ENCODE measurements around the gene EFNA4.
A peak's percentile ranks its signal among the peaks of the same experiment; 100 is the strongest.

The EFNA4 gene

DNA sequence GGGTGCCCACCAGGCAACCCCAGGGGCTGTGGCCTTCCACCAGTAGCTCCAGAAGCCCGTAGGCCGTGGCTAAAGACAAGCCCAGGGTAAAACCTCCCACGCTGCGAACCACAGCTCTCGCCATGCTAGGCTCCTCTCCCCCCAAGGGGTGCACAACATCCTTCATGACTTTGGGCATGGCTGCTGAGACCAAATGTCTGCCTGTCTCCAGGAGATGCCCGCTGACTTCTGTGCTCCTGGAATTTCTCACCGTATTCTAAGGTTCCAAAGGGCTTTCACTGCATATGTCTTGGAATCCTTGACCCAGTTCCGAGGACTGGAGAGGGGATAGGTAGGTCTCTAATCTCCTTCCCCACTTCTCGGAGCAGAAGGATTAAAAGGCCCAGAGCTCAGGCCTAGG lies 30.0 kb upstream of the EFNA4 start, which contains the start of the genes DCST1 and DCST2:
Gene DCST1, plus strand, starts transcription at position 301 of the 400 bp plus-strand sequence. CDS start 213 bp downstream, outside the sequence.
Gene DCST2, minus strand, starts transcription at position 258 of the 400 bp plus-strand sequence. Its CDS starts 80 bp downstream, at position 178.
- no peak for DNase-seq (ENCODE audit: low read depth)

DNA sequence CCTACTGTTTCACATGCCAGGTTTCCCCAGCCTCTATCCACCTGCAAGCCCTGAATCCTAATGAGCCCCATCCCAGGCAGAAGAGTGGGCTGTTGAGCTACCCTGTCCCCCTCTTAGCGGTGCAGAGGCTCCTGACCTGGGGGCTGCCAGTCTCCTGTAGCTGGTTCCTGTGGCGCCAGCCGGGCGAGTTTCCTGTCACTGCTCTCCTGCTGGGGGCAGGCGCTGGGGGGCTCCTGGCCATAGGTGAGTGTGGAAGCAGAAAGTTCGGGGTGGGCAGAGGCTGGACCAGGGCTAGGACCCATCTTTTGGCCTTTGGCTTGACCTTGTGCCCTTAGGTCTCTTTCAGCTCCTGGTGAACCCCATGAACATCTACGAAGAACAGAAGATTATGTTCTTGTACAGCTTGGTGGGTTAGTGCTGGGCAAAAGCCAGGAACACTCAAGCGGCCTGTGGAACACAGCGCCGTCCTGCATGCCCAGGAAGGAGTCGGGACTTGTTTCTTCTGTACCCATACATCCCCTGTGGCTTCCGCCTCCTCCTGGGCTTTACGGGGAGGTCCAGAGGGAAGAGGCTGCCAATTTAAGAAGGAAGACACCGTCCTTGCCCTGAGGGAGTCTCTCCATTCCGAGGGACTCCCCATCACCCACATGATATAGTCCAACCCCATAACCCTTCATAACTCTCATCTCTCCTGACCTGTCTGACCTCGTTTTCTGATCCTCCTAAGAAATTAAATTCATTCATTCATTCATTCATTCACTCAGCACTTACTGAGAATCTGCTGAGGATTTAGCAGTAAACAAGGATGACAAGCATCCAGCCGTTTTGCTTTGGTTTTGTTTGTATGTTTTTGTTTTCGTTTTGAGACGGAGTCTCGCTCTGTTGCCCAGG lies 29.0 kb upstream of the EFNA4 start:
- DNase-seq (ENCODE audit: low read depth) = no peak

DNA sequence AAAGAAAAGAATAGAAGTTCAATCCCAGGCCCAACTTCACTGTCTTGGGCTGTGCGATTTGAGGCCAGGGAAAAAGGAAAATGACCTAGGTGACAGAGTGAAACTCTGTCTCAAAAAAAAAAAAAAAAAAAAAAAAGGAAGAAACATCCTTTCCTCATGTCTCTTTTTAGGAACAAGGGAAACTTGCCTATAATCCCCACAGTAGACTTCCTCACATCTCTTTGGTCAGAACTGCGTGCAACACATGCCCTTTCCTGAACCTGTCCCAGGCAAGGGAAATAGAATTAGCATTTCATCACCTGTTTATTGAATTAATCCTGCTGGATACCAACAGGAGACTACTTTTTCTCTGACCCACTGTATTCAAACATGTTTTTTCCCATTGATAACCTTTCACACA lies 27.6 kb upstream of the EFNA4 start:
- DNase-seq (ENCODE audit: low read depth) = no peak

DNA sequence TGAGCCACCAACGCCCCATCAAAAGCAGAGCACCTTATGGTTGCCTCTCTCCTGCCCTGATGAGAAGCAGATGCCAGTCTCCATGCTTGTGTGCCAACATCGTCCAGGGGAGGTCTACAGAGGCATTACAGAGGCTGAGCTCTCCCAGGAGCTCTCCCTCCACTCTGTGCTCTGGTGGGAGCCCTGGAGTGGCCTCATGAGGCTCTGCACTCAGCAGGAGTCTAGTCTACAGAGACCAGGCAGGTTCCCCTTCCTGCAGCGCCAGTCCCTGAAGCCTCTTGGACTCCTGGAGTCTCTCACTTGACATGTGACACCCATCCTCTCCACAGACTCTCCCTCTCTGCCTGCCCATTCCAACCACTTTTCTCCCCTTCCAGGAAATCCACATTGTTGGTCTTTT lies 26.5 kb upstream of the EFNA4 start:
- no peak for DNase-seq (ENCODE audit: low read depth)

DNA sequence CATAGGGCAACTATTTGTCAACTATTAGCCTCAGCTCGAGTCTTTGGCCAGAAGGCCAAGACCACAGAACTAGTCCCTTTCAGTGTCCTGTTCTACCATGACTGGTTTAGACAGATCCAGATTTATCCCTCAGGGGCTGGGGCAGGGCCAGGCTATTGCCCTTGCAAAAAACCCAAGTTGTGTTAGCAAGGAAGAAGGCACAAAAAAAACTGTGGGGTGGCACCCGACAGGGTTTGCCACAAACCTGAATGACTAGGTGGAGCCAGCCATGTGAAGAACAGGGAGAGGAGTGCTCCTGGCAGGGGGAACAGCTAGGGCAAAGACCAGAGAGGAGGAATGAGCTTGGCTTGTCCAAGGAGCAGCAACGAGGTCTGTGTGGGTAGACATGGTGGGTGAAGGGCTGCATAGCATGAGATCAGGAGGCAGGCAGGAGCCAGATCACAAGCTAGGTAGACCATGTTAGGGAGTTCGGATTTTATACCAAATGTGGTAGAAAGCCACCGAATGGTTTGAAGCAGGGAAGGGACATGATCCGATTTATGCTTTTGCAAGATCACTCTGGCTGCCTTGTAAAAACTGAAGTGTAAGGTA lies 25.6 kb upstream of the EFNA4 start:
- no peak for DNase-seq (ENCODE audit: low read depth)

DNA sequence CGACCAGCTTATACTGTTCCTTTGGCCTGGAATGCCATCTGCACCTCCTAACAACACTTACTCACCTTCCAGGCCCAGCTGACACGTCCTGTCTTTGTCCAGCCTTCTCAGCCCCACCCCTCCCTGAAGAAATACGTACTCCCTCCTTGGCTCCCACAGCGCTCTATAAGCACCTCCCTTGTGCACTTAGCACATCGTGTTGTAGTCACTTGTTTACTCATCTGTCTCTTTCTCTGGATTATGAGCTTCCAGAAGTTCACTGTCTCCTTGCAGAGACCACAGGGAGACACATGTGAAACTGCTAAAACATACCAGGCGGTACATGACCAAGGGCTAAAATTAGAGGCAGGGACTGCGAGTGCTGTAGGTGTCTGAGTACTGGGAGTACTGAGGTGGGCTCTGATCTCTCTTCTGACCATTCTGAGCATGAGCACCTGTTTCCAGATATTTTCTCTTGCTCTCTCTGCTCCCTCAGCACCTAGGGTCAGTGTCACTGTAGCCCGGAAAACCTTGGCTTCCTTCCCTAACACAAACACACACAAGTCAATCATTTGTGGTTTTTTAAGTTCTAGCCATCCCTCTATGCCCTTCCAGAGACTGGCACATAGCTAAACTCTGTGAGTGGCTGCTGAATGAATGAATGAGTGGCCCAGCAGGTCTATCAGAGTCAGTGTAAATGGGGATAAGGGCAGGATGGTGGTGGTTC lies 24.8 kb upstream of the EFNA4 start:
- no peak for DNase-seq (ENCODE audit: low read depth)

DNA sequence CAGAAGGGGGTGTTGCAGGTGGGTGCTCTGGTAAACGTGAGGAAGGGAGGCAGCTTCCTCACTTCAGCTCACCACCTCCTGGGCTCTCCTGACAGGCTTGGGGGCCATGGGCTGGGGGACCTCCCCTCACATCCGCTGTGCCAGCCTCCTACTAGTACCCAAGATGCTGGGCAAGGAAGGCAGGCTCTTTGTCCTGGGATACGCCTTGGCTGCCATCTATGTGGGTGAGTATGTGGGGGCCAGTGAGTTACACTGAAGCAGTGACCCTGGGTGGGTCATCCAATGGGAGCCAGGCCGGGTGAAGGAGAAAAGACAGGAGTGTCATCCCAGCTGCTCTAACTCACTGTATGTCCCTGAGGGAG lies 24.3 kb upstream of the EFNA4 start:
- no peak for DNase-seq (ENCODE audit: low read depth)

DNA sequence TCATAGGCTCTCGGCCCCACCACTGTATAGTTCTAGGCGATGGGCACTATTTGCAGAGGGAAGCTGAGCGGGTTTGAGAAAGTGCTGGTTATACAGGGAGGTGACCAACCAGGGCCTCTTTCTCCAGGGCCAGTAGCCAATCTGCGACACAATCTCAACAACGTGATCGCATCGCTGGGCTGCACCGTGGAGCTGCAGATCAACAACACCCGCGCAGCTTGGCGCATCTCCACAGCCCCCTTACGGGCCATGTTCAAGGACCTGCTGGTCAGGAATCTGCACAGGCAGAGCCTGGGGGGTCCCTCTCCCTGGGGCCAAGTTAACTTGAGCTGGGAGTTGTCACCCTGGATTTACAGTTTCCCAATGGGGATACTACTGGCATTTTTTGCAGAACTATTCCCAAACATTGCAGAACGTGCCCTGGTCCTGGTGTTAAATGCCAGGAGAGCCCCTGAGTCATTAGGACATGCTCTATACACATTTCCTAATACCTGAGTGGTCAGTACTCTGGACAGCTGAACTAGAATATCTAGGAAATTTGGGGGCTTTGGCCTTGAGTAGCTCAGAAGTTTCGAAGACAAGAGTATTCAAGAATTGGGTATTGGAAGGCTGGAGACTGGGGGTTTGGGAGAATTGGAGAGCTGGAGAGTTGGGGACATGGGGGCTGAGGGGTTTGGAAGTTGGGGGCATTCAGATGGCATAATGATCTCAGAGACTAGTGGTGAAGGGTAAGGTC lies 23.0 kb upstream of the EFNA4 start:
- DNase-seq (ENCODE audit: low read depth) = no peak

DNA sequence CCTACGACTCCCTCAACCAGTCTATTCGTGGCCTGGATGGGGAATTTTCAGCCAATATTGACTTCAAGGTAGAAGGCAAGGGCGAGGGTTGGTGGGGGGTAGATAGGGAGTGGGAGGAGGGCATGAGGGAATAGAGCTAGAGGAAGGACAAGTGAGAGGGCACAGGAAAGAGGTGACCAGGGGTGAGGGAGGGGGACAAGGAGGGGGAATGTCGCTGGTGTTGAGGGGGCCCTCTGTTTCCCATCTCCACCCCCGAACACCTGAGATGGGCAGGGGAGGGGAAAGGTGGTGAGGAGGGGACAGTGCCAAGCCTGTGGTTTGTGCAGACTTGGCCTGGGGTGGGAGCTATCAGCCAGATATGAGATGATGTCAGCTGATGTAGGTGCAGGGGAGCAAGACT lies 20.8 kb upstream of the EFNA4 start:
- no peak for DNase-seq (ENCODE audit: low read depth)

DNA sequence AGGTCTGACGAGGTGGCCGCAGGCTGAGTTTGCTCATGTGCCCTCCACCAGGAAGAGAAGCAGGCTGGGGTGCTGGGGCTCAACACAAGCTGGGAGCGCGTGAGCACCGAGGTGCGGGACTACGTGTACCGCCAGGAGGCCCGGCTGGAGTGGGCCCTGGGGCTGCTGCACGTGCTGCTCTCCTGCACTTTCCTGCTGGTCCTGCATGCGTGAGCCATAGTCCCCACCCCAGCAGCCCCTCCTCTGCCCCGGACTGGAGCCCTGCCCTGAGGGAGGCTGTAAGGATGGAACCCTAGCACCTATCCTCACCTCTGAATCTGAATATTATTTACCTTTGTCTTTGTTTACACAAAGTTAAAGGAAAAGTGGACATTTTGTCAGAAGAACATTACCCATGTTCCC lies 20.2 kb upstream of the EFNA4 start:
- DNase-seq (ENCODE audit: low read depth) = no peak

DNA sequence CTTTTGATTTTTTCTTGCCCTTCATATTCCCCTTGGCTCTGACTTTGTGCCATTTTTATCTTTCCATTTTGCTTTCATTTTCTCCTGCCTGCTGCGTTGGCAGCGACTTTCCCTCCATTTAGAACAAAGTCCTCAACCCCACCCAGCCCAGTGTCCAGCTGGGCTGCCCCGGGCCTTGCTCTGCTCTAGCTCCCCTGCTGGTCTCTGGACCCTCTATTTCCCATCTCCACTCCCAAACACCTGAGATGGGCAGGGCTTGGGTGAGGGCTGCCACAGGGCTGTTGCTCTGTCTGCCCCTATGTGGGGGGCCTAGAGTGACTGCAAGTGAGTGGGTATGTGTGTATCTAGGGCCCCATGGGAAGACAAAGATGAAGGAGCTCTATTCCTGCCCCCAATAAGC lies 19.7 kb upstream of the EFNA4 start:
- no peak for DNase-seq (ENCODE audit: low read depth)

DNA sequence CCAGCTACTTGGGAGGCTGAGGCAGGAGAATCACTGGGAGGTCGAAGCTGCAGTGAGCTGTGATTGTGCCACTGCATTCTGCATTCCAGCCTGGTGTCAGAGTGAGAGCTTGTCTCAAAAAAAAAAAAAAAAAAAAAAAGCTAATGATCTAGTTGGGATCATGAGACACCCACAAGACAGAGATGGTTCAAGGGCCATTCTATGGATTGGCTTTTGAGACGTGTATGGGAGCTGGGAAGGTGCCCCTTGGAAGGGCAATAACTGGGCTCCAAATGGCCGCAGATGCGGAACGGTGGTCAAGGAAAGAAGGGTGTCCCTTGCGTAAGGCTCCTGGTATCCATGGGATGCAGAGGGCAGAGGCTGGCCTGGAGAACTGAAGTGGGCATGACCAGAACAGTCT lies 19.2 kb upstream of the EFNA4 start:
- DNase-seq (ENCODE audit: low read depth) = no peak

DNA sequence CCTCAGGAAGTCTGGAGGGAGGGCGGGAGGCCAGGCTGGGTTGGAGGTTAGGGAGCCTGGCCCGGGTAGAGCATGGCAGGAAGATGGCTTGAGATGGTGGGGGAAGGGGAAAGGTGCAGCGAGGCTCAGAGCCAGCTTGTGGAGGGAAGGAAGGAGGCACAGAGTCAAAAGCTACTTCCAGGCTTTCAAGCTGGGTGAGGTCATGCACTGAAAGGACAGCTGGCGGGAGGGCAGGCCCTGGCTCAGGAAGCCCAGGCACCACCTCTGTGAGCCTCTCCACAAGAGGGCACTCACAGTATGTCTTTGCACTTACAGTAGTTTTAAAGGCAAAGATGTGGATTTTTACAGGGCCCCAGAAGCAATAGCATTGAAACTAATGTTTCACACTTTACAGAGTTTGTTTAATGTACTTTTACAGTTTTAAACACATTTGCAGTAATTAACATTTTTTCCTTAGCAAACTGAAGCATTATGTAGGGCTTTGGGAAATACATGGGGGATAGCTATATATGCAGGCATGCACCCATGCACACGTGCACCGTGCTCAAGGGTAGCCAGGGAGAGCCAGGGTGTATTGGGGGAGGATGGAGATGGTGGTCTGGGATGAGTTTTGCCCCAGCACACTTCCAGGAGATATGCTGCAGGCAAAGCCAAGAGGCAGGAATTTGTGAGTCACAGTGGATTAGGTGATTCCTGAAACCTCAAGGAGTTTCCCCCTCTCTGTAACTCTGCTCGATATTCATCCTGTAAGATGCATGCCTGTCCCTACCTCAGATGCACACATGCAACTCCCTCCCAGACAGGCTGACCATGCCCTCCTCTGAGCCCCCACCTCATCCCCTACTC lies 18.5 kb upstream of the EFNA4 start:
- peak; percentile 47 for DNase-seq (ENCODE audit: low read depth)

DNA sequence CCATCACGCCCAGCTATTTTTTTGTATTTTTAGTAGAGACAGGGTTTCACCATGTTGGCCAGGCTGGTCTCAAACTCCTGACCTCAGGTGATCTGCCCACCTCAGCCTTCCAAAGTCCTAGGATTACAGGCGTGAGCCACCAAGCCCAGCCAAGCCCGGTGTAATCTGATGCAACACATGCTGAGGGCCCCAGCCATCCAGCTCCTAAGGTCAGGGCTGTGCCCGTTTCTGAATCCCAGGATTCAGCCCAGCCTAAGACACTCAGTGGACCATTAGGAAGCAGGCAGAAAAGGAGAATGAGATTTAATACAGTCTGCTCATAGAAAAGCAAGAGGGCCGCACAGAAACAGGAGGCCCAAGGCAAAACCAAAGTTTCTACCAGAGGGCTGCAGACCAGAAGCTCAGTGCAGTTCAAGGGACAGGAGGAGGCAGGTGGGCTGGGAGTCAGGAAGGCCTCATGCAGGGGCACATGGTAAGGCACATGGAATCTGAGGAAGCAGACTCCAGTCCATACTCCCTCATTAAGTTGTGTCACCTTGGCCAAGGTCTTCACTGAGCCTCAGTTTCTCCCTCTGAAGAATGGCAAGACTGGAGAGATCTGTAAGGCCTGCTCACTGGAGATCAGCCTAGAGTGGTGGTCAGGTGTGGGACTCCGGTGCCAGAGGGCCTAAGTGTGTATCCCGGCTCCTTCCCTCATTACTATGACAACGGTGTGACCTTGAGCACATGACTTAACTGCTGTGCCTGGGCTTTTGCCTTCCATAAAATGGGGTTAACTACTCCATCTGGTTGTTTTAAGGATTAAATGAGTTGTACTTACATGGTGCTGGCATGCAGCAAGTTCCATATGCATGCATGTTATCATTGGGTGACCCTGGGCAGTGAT lies 14.8 kb upstream of the EFNA4 start:
- no peak for DNase-seq (ENCODE audit: low read depth)

DNA sequence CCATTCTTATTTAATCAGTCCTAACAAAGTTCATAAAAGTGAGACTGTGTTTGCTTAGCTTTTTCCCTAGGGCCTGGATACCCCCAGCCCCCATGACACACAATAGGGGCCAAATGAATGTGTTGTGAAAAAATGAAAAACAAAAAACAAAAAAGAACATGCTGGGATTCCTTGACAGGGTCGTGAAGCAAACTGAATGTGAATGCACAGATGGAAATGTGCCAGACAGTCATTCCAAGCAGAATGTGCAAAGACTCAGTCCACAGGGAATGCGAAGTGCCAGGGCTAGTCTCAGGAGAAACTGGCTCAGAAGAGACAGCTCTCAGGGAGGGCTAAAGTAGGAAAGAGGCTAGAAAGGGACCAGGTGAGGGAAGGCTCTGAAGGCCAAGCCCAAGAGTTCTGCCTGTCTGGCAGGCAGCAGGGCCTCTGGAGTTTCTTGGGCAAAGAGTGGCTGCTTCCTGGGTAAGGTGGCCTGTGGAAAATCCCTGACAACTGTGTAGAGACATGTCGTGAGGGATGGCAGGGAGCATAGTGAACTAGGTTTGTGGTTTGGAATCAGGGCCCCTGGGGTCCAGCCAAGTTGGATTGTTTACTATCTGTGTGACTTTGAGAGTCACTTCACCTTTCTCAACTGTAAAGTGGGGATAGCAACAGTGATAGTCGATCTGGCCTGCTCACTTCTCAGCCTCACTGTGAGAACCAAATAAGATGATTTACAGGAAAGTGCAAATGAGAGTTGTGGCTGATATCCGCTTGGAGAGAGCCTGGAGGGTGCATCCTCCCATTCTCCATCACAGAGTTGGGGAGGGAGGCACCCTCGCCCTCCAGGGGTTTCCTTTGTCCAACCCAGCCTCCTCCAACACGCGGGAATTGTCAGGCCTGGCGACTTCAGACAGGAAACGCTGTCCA lies 13.6 kb upstream of the EFNA4 start:
- no peak for DNase-seq (ENCODE audit: low read depth)

DNA sequence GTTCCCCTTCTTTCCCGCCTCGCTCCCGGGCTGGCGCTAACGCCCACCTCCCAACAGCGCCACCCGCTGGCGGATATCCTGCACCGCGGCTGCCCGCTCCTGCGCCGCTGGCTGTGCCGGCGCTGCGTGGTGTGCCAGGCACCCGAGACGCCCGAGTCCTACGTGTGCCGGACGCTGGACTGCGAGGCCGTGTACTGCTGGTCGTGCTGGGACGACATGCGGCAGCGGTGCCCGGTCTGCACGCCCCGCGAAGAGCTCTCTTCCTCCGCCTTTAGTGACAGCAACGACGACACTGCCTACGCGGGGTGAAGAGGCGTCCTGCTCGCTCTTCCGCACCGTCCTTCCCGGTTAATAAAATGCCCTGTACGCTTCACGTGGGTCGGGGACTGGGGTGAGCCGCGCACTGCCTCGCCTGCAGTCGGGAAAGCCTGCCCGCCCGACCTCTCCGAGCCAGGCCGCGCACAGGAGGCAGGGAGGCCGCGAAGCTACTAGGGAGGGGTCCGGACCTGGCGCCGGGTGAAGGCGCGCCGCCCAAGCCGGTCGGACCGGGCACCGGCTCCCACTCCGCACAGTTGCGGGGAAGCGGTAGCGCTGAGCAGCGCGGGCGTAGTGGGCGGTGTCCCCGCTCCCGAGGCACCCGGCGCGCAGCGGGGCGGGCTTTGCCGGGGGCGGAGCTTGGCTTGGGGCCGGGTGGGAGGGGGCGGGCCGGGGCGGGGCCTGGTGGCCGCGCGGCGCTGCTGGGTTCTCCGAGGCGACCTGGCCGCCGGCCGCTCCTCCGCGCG lies 12.8 kb upstream of the EFNA4 start, which contains the start of gene ADAM15:
Gene ADAM15, plus strand, starts transcription at position 757 of the 782 bp plus-strand sequence. CDS start 71 bp downstream, outside the sequence.
- DNase-seq (ENCODE audit: low read depth) = no peak

DNA sequence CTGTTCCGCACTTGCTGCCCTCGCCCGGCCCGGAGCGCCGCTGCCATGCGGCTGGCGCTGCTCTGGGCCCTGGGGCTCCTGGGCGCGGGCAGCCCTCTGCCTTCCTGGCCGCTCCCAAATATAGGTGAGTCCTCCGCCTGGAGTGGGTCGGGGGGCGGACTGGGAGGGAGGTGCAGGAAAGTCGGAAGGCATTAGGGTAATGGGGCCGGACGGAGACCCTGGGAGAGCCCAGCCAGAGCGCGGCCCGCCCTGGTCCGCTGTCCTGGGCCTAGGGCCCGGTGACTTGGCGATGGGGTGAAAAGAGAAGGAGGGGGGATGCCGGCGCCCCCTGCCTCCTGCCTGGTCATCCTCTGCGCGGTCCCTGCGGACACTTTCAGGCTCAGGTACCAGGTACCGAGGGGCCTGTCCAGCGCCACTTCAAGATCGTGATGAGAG lies 12.2 kb upstream of the EFNA4 start:
- no peak for DNase-seq (ENCODE audit: low read depth)

DNA sequence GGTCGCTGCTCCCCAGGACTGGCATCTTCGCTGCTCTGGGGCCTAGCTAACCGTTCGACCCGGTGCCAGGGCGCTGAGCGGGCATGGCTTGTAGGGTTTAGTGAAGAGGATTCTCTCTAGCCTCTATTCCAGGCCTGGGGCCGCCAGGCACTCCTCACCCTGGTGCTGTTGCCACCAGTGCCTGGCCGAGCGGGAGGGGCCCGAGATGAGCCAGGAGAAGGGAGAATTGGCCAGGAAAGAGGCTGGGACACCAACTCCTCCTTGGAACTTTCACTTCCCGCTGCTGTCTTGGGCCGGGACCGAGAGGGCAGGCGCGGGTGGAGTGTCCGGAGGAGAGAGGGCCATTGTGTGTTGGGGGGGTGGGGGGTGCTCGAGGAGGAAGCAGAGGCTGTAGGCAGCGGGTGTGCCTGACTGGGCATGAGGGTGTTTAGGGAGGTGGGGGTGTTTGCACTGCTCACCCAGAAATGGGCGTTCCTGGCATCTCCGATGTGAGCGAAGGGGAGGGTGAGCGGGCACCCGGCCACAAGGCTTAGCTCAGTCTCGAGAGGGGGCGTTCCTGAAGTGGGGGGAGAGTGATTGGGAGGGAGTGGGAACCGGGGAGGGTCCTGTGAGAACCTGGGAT lies 11.7 kb upstream of the EFNA4 start:
- DNase-seq (ENCODE audit: low read depth) = no peak
